WTC11 (cell line): ENCODE results near the gene SLC6A14. TPM values are rescaled to one million over a fixed set of nuclear protein-coding genes. Genes with fewer than 3 reads are reported as not detected.

Experiments used
- ATAC-seq: fragments of 200-7000 bp; cut with Tn5 transposase; 2 replicates; pipeline ENCODE4 v1.10.0; 2021; ENCODE audit warnings: mild to moderate bottlenecking, moderate library complexity
- CTCF ChIA-PET: fragments of 300-600 bp; sonication (Branson Sonifier 250); formaldehyde crosslinking; loops from one replicate; lab custom pipeline; 2021; ENCODE audit warnings: antibody characterized with exemption; lab: Charles Lee
- POLR2A ChIA-PET: fragments of 350-600 bp; sonication (Branson Sonifier 250); formaldehyde crosslinking; loops from one replicate; lab custom pipeline; 2021; ENCODE audit warnings: antibody characterized with exemption; lab: Charles Lee
- DNase-seq: peaks from one replicate; pipeline ENCODE4 v3.0.0; 2021; ENCODE audit warnings: low spot score
- H3K27ac Mint-ChIP-seq: 2 replicates; pipeline ENCODE4 v1.8.0; 2021; ENCODE audit warnings: mixed read lengths
- H3K27me3 Mint-ChIP-seq: 2 replicates; pipeline ENCODE4 v1.8.0; 2021; ENCODE audit warnings: low read depth, mild to moderate bottlenecking, moderate library complexity, mixed read lengths
- H3K36me3 Mint-ChIP-seq: 2 replicates; pipeline ENCODE4 v1.8.0; 2021; ENCODE audit warnings: mixed read lengths
- H3K4me1 Mint-ChIP-seq: 2 replicates; pipeline ENCODE4 v1.8.0; 2022; ENCODE audit warnings: mixed read lengths
- H3K4me3 Mint-ChIP-seq: 2 replicates; pipeline ENCODE4 v1.8.0; 2021; ENCODE audit warnings: mild to moderate bottlenecking, moderate library complexity, mixed read lengths
- H3K9me3 Mint-ChIP-seq: 2 replicates; pipeline ENCODE4 v1.8.0; 2021; ENCODE audit warnings: mixed read lengths
- ATF1 ChIP-seq: sonication (generic); formaldehyde crosslinking; IDR thresholded peaks from 2 replicates; pipeline ENCODE4 v1.8.1; 2023; ENCODE audit warnings: mild to moderate bottlenecking, moderate library complexity, missing genetic modification reagents
- CREB1 ChIP-seq: sonication (generic); formaldehyde crosslinking; IDR thresholded peaks from 2 replicates; pipeline ENCODE4 v1.8.0; 2023; ENCODE audit warnings: mild to moderate bottlenecking, missing genetic modification reagents
- GABPB1 ChIP-seq: sonication (generic); formaldehyde crosslinking; IDR thresholded peaks from 2 replicates; pipeline ENCODE4 v1.8.1; 2023; ENCODE audit warnings: mild to moderate bottlenecking, missing genetic modification reagents
- JUN ChIP-seq: sonication (generic); formaldehyde crosslinking; IDR thresholded peaks from 2 replicates; pipeline ENCODE4 v1.8.0; 2023; ENCODE audit warnings: mild to moderate bottlenecking, missing genetic modification reagents
- NFE2L1 ChIP-seq: sonication (generic); formaldehyde crosslinking; IDR thresholded peaks from 2 replicates; pipeline ENCODE4 v1.8.1; 2023; ENCODE audit warnings: missing genetic modification reagents
- NFYB ChIP-seq: sonication (generic); formaldehyde crosslinking; conservative IDR thresholded peaks from 2 replicates; pipeline ENCODE4 v1.8.0; 2022; ENCODE audit warnings: low read depth, missing genetic modification reagents
- NR2C2 ChIP-seq: sonication (generic); formaldehyde crosslinking; IDR thresholded peaks from 2 replicates; pipeline ENCODE4 v1.8.0; 2022; ENCODE audit warnings: mild to moderate bottlenecking, missing genetic modification reagents
- RORB ChIP-seq: fragments of 250-450 bp; sonication (Bioruptor Pico); IDR thresholded peaks from 2 replicates; pipeline ENCODE4 v1.9.0; 2021; ENCODE audit warnings: mild to moderate bottlenecking
- SOX15 ChIP-seq: fragments of 250-450 bp; sonication (Bioruptor Pico); IDR thresholded peaks from 2 replicates; pipeline ENCODE4 v1.9.0; 2021; ENCODE audit warnings: mild to moderate bottlenecking
- TCF7 ChIP-seq: sonication (generic); formaldehyde crosslinking; IDR thresholded peaks from 2 replicates; pipeline ENCODE4 v1.8.0; 2022; ENCODE audit warnings: mild to moderate bottlenecking, low read depth, missing genetic modification reagents, moderate library complexity
- TEAD1 ChIP-seq: sonication (generic); formaldehyde crosslinking; IDR thresholded peaks from 2 replicates; pipeline ENCODE4 v1.8.0; 2022; ENCODE audit warnings: mild to moderate bottlenecking, missing genetic modification reagents
- ZNF671 ChIP-seq: fragments of 250-450 bp; sonication (Bioruptor Pico); IDR thresholded peaks from 2 replicates; pipeline ENCODE4 v1.8.0; 2021; ENCODE audit warnings: mild to moderate bottlenecking
- total RNA-seq: library from RNA; stranded (reverse); gene quantifications from 3 replicates; pipeline ENCODE4 v1.2.3, GENCODE V29; 2021
- TF ChIP-seq, protein P1 (sequence below): sonication (generic); formaldehyde crosslinking; IDR thresholded peaks from 2 replicates; pipeline ENCODE4 v1.8.0; 2023; ENCODE audit warnings: missing genetic modification reagents
- TF ChIP-seq, protein P2 (sequence below): sonication (generic); formaldehyde crosslinking; IDR thresholded peaks from 2 replicates; pipeline ENCODE4 v1.8.1; 2022; ENCODE audit warnings: missing genetic modification reagents, borderline replicate concordance
- TF ChIP-seq, protein P3 (sequence below): sonication (generic); formaldehyde crosslinking; IDR thresholded peaks from 2 replicates; pipeline ENCODE4 v1.8.1; 2023; ENCODE audit warnings: mild to moderate bottlenecking, missing genetic modification reagents, moderate library complexity
- TF ChIP-seq, protein P4 (sequence below): fragments of 250-450 bp; sonication (Bioruptor Pico); IDR thresholded peaks from 2 replicates; pipeline ENCODE4 v1.9.0; 2021; ENCODE audit warnings: mild to moderate bottlenecking, borderline replicate concordance
- TF ChIP-seq, protein P5 (sequence below): sonication (generic); formaldehyde crosslinking; IDR thresholded peaks from 2 replicates; pipeline ENCODE4 v1.8.0; 2023; ENCODE audit warnings: missing genetic modification reagents, mild to moderate bottlenecking, borderline replicate concordance
- TF ChIP-seq, protein P6 (sequence below): sonication (generic); formaldehyde crosslinking; conservative IDR thresholded peaks from 2 replicates; pipeline ENCODE4 v1.8.1; 2023; ENCODE audit warnings: mild to moderate bottlenecking, low read depth, missing genetic modification reagents, moderate library complexity
- TF ChIP-seq, protein P7 (sequence below): sonication (generic); formaldehyde crosslinking; IDR thresholded peaks from 2 replicates; pipeline ENCODE4 v1.8.0; 2022; ENCODE audit warnings: mild to moderate bottlenecking, missing genetic modification reagents

Gene SLC6A14
- total RNA-seq, 1 experiment from 2014 or later = 0.07 TPM

DNA sequence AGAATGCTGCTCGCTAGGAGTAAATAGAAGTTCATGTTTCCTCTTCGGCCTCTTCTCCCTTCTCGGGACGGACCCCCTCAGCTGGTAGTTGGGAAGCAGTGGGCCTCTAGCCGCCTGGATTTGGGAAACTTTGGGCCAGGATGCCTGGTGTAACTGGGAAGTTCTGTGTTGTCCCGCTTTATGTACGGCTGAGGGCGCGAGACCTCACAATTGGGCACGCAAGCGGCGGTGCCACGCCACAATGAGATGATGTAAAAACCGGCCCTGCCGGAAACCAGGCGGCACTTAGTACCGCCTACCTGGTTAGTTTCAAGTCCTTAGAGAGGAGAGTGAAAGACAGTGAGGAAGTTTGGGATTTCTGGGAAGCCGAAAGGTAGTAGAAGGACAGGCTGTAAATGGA lies 26.4 kb downstream of the SLC6A14 start, which contains the start of gene CT83 (continued):
- TF ChIP-seq GABPB1 (no peak), ATF1 (CRISPR knock-in tag) (no peak), CREB1 (CRISPR knock-in tag) (no peak), NFYB (CRISPR knock-in tag) (no peak)
- TF ChIP-seq, protein P1, sequence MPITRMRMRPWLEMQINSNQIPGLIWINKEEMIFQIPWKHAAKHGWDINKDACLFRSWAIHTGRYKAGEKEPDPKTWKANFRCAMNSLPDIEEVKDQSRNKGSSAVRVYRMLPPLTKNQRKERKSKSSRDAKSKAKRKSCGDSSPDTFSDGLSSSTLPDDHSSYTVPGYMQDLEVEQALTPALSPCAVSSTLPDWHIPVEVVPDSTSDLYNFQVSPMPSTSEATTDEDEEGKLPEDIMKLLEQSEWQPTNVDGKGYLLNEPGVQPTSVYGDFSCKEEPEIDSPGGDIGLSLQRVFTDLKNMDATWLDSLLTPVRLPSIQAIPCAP (CRISPR knock-in tag) = no peak
- TF ChIP-seq, protein P2, sequence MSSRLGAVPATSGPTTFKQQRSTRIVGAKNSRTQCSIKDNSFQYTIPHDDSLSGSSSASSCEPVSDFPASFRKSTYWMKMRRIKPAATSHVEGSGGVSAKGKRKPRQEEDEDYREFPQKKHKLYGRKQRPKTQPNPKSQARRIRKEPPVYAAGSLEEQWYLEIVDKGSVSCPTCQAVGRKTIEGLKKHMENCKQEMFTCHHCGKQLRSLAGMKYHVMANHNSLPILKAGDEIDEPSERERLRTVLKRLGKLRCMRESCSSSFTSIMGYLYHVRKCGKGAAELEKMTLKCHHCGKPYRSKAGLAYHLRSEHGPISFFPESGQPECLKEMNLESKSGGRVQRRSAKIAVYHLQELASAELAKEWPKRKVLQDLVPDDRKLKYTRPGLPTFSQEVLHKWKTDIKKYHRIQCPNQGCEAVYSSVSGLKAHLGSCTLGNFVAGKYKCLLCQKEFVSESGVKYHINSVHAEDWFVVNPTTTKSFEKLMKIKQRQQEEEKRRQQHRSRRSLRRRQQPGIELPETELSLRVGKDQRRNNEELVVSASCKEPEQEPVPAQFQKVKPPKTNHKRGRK (CRISPR knock-in tag) = no peak
- TF ChIP-seq, protein P3, sequence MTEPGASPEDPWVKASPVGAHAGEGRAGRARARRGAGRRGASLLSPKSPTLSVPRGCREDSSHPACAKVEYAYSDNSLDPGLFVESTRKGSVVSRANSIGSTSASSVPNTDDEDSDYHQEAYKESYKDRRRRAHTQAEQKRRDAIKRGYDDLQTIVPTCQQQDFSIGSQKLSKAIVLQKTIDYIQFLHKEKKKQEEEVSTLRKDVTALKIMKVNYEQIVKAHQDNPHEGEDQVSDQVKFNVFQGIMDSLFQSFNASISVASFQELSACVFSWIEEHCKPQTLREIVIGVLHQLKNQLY (CRISPR knock-in tag) = no peak

DNA sequence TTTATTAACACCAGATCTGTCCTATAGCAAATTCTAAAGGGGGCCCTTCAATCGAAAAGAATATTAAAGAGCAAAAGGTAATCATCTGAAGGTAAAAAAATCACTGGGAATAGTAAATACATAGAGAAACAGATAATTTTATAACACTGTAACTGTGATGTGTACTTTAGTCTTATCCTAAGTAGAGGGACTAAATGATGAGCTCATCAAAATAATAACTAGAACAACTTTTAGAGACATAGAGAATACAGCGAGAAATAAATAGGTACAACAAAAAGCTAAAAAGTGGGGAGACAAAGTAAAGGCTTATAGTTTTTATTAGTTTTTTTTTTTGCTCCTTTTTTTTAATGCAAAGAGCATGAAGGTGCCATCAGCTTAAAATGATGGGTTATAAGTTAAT lies 43.7 kb downstream of the SLC6A14 start:
- CTCF ChIA-PET = no interaction called here
- DNase-seq (no peak), ATAC-seq (no peak)
- Mint-ChIP-seq H3K9me3 (no peaks in the 10 kb centered on the region), H3K4me1 (no peaks in the 10 kb centered on the region), H3K27ac (no peak overlapping the region), H3K4me3 (no peak overlapping the region), H3K36me3 (no peaks in the 10 kb centered on the region), H3K27me3 (no peaks in the 10 kb centered on the region)
- POLR2A ChIA-PET = interaction anchor here (0.7 kb wide), 1 partner anchor 1166 kb away, joined by 4 read pairs; no protein-coding TSS in a partner anchor
- TF ChIP-seq NFE2L1 (CRISPR knock-in tag) (no peak), RORB (CRISPR knock-in tag) (no peak), NR2C2 (CRISPR knock-in tag) (no peak), JUN (CRISPR knock-in tag) (no peak), SOX15 (CRISPR knock-in tag) (no peak), TEAD1 (no peak), ZNF671 (no peak), ATF1 (CRISPR knock-in tag) (no peak), TCF7 (CRISPR knock-in tag) (no peak)
- TF ChIP-seq, protein P4, sequence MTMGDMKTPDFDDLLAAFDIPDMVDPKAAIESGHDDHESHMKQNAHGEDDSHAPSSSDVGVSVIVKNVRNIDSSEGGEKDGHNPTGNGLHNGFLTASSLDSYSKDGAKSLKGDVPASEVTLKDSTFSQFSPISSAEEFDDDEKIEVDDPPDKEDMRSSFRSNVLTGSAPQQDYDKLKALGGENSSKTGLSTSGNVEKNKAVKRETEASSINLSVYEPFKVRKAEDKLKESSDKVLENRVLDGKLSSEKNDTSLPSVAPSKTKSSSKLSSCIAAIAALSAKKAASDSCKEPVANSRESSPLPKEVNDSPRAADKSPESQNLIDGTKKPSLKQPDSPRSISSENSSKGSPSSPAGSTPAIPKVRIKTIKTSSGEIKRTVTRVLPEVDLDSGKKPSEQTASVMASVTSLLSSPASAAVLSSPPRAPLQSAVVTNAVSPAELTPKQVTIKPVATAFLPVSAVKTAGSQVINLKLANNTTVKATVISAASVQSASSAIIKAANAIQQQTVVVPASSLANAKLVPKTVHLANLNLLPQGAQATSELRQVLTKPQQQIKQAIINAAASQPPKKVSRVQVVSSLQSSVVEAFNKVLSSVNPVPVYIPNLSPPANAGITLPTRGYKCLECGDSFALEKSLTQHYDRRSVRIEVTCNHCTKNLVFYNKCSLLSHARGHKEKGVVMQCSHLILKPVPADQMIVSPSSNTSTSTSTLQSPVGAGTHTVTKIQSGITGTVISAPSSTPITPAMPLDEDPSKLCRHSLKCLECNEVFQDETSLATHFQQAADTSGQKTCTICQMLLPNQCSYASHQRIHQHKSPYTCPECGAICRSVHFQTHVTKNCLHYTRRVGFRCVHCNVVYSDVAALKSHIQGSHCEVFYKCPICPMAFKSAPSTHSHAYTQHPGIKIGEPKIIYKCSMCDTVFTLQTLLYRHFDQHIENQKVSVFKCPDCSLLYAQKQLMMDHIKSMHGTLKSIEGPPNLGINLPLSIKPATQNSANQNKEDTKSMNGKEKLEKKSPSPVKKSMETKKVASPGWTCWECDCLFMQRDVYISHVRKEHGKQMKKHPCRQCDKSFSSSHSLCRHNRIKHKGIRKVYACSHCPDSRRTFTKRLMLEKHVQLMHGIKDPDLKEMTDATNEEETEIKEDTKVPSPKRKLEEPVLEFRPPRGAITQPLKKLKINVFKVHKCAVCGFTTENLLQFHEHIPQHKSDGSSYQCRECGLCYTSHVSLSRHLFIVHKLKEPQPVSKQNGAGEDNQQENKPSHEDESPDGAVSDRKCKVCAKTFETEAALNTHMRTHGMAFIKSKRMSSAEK = no peak
- TF ChIP-seq, protein P5, sequence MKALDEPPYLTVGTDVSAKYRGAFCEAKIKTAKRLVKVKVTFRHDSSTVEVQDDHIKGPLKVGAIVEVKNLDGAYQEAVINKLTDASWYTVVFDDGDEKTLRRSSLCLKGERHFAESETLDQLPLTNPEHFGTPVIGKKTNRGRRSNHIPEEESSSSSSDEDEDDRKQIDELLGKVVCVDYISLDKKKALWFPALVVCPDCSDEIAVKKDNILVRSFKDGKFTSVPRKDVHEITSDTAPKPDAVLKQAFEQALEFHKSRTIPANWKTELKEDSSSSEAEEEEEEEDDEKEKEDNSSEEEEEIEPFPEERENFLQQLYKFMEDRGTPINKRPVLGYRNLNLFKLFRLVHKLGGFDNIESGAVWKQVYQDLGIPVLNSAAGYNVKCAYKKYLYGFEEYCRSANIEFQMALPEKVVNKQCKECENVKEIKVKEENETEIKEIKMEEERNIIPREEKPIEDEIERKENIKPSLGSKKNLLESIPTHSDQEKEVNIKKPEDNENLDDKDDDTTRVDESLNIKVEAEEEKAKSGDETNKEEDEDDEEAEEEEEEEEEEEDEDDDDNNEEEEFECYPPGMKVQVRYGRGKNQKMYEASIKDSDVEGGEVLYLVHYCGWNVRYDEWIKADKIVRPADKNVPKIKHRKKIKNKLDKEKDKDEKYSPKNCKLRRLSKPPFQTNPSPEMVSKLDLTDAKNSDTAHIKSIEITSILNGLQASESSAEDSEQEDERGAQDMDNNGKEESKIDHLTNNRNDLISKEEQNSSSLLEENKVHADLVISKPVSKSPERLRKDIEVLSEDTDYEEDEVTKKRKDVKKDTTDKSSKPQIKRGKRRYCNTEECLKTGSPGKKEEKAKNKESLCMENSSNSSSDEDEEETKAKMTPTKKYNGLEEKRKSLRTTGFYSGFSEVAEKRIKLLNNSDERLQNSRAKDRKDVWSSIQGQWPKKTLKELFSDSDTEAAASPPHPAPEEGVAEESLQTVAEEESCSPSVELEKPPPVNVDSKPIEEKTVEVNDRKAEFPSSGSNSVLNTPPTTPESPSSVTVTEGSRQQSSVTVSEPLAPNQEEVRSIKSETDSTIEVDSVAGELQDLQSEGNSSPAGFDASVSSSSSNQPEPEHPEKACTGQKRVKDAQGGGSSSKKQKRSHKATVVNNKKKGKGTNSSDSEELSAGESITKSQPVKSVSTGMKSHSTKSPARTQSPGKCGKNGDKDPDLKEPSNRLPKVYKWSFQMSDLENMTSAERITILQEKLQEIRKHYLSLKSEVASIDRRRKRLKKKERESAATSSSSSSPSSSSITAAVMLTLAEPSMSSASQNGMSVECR (CRISPR knock-in tag) = no peak
- TF ChIP-seq, protein P1 (CRISPR knock-in tag) = no peak
- TF ChIP-seq, protein P6, sequence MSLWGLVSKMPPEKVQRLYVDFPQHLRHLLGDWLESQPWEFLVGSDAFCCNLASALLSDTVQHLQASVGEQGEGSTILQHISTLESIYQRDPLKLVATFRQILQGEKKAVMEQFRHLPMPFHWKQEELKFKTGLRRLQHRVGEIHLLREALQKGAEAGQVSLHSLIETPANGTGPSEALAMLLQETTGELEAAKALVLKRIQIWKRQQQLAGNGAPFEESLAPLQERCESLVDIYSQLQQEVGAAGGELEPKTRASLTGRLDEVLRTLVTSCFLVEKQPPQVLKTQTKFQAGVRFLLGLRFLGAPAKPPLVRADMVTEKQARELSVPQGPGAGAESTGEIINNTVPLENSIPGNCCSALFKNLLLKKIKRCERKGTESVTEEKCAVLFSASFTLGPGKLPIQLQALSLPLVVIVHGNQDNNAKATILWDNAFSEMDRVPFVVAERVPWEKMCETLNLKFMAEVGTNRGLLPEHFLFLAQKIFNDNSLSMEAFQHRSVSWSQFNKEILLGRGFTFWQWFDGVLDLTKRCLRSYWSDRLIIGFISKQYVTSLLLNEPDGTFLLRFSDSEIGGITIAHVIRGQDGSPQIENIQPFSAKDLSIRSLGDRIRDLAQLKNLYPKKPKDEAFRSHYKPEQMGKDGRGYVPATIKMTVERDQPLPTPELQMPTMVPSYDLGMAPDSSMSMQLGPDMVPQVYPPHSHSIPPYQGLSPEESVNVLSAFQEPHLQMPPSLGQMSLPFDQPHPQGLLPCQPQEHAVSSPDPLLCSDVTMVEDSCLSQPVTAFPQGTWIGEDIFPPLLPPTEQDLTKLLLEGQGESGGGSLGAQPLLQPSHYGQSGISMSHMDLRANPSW (CRISPR knock-in tag) = no peak
- TF ChIP-seq, protein P7, sequence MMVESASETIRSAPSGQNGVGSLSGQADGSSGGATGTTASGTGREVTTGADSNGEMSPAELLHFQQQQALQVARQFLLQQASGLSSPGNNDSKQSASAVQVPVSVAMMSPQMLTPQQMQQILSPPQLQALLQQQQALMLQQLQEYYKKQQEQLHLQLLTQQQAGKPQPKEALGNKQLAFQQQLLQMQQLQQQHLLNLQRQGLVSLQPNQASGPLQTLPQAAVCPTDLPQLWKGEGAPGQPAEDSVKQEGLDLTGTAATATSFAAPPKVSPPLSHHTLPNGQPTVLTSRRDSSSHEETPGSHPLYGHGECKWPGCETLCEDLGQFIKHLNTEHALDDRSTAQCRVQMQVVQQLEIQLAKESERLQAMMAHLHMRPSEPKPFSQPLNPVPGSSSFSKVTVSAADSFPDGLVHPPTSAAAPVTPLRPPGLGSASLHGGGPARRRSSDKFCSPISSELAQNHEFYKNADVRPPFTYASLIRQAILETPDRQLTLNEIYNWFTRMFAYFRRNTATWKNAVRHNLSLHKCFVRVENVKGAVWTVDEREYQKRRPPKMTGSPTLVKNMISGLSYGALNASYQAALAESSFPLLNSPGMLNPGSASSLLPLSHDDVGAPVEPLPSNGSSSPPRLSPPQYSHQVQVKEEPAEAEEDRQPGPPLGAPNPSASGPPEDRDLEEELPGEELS (CRISPR knock-in tag) = no peak
